HepG2 (cell line): ENCODE measurements around the gene NDEL1. TPM values are rescaled to one million over a fixed set of nuclear protein-coding genes. Genes with fewer than 3 reads are reported as not detected.
A peak's percentile ranks its signal among the peaks of the same experiment; 100 is the strongest.
"Not testable (repeated sequence)": the region's sequence is repeated elsewhere in the genome, so short reads cannot be mapped to it uniquely, and the experiment has no call there.

Experiments
- ATAC-seq: fragments of 200-7000 bp; cut with Tn5 transposase; 3 replicates; pipeline ENCODE4 v1.9.1; 2020; ENCODE audit warnings: mild to moderate bottlenecking, moderate library complexity
- BruUV-seq: library from RNA; stranded (reverse); fragments of 400-500 nt; replicated peaks from 2 replicates; lab custom pipeline; 2021; lab: Mats Ljungman, UMichigan
- CTCF ChIA-PET: fragments of 300-600 bp; formaldehyde crosslinking; extraction: SDS; loops from one replicate; lab custom pipeline; 2021; ENCODE audit warnings: low total read pairs, inconsistent platforms, low intra/inter-chr PET ratio; lab: Yijun Ruan, JAX
- POLR2A ChIA-PET: fragments of 350-600 bp; sonication (Branson Sonifier 250); formaldehyde crosslinking; loops from one replicate; lab custom pipeline; 2020; ENCODE audit warnings: antibody characterized with exemption, inconsistent platforms; lab: Yijun Ruan, JAX
- DNase-seq: peaks from one replicate; pipeline ENCODE4 v3.0.0-alpha.2; 2015; ENCODE audit warnings: low spot score
- FAIRE-seq: peaks from 3 replicates; lab custom pipeline; 2011; peaks lifted over from hg19 to GRCh38; lab: Jason Lieb, UNC
- H2AFZ ChIP-seq: one replicate; pipeline ENCODE4 v1.6.1; 2011; ENCODE audit warnings: low read length, inconsistent platforms
- H3K27ac ChIP-seq: fragments of 300-600 bp; 3 replicates; pipeline ENCODE4 v1.8.0; 2011; ENCODE audit warnings: mixed run types, mild to moderate bottlenecking, mixed read lengths, low read length, inconsistent platforms; ENCODE audit not compliant: insufficient read depth; ENCODE audit errors: extremely low read length
- H3K27me3 ChIP-seq, 2 experiments: fragments of 200-600 bp in 1 of 2; 2 replicates in 1 of 2; 3 replicates in 1 of 2; pipeline versions ENCODE4 v1.6.0 to v1.8.0; 2011; ENCODE audit warnings: low read length in 2 of 2, mild to moderate bottlenecking in 2 of 2, moderate library complexity in 2 of 2, inconsistent platforms in 1 of 2; ENCODE audit not compliant: insufficient read depth in 2 of 2, control insufficient read depth in 1 of 2
- H3K36me3 ChIP-seq, 2 experiments: fragments of 200-600 bp in 1 of 2; replicated peaks in 1 of 2; 2 replicates in 1 of 2; 3 replicates in 1 of 2; pipeline versions ENCODE4 v1.5.1 to v1.8.0; 2011; ENCODE audit warnings: low read length in 2 of 2, inconsistent platforms in 1 of 2; ENCODE audit not compliant: insufficient read depth in 2 of 2, control insufficient read depth in 1 of 2
- H3K4me1 ChIP-seq: 2 replicates; pipeline ENCODE4 v1.5.1; 2012; ENCODE audit warnings: low read length, inconsistent platforms; ENCODE audit not compliant: insufficient read depth
- H3K4me2 ChIP-seq: 2 replicates; pipeline ENCODE4 v1.6.0; 2011; ENCODE audit warnings: low read depth, low read length, inconsistent platforms
- H3K4me3 ChIP-seq, 3 experiments: fragments of 200-600 bp in 1 of 3; sonication (generic), shearing (Covaris generic) in 1 of 3; replicated peaks in 1 of 3; 2 replicates each; pipeline ENCODE4 v1.5.1; 2011 to 2016; ENCODE audit warnings: low read length in 3 of 3, inconsistent platforms in 2 of 3, low read depth in 2 of 3, mild to moderate bottlenecking in 2 of 3, control low read depth in 1 of 3, mixed read lengths in 1 of 3; ENCODE audit not compliant: insufficient read depth in 1 of 3
- H3K79me2 ChIP-seq: one replicate; pipeline ENCODE4 v1.6.1; 2011; ENCODE audit warnings: low read length, inconsistent platforms; ENCODE audit not compliant: insufficient read depth
- H3K9ac ChIP-seq: 2 replicates; pipeline ENCODE4 v1.6.0; 2011; ENCODE audit warnings: mild to moderate bottlenecking, low read depth, low read length, inconsistent platforms; ENCODE audit not compliant: insufficient read depth
- H3K9me3 ChIP-seq: 2 replicates; pipeline ENCODE4 v1.5.1; 2012; ENCODE audit warnings: mild to moderate bottlenecking, low read length
- H4K20me1 ChIP-seq: 2 replicates; pipeline ENCODE4 v1.6.0; 2011; ENCODE audit warnings: inconsistent platforms, mild to moderate bottlenecking, low read length, moderate library complexity; ENCODE audit not compliant: insufficient read depth
- FOXP1 ChIP-seq, 2 experiments: fragments of 450-650 bp in 1 of 2; IDR thresholded peaks; 2 replicates each; pipeline ENCODE4 v1.6.1; 2017 to 2018; ENCODE audit warnings: antibody characterized with exemption in 1 of 2
- IRX3 ChIP-seq: sonication (generic); formaldehyde crosslinking; IDR thresholded peaks from 2 replicates; pipeline ENCODE4 v1.8.1; 2023; ENCODE audit warnings: mild to moderate bottlenecking, low read depth, missing genetic modification reagents, borderline replicate concordance
- MTF1 ChIP-seq: sonication (generic); formaldehyde crosslinking; IDR thresholded peaks from 2 replicates; pipeline ENCODE4 v1.5.0; 2020; ENCODE audit warnings: missing genetic modification reagents
- MTF2 ChIP-seq: sonication (generic); formaldehyde crosslinking; IDR thresholded peaks from 2 replicates; pipeline ENCODE4 v1.5.0; 2020; ENCODE audit warnings: missing genetic modification reagents, borderline replicate concordance
- RBFOX2 ChIP-seq: fragments of 200-400 bp; formaldehyde crosslinking; IDR thresholded peaks from 2 replicates; pipeline ENCODE4 v1.6.1; 2017; ENCODE audit warnings: low read depth, mild to moderate bottlenecking, low read length
- RFX3 ChIP-seq: IDR thresholded peaks from 2 replicates; pipeline ENCODE4 v1.6.1; 2016; ENCODE audit warnings: missing biosample characterization, missing genetic modification reagents
- ZKSCAN5 ChIP-seq: sonication (generic); formaldehyde crosslinking; IDR thresholded peaks from 2 replicates; pipeline ENCODE4 v1.5.1; 2020; ENCODE audit warnings: mild to moderate bottlenecking, missing genetic modification reagents
- ZNF224 ChIP-seq: sonication (generic); formaldehyde crosslinking; IDR thresholded peaks from 2 replicates; pipeline ENCODE4 v1.5.0; 2020; ENCODE audit warnings: mild to moderate bottlenecking, missing genetic modification reagents
- ZNF264 ChIP-seq: sonication (generic); formaldehyde crosslinking; IDR thresholded peaks from 2 replicates; pipeline ENCODE4 v1.4.0; 2020; ENCODE audit warnings: missing genetic modification reagents
- ZNF329 ChIP-seq: sonication (generic); formaldehyde crosslinking; IDR thresholded peaks from 2 replicates; pipeline ENCODE4 v1.9.0; 2021; ENCODE audit warnings: low read depth, mild to moderate bottlenecking, missing genetic modification reagents
- ZNF446 ChIP-seq: sonication (generic); formaldehyde crosslinking; IDR thresholded peaks from 2 replicates; pipeline ENCODE4 v1.5.0; 2020; ENCODE audit warnings: mild to moderate bottlenecking, missing genetic modification reagents
- WGBS: methylation state at CpG from one replicate; pipeline ENCODE4 v1.1.6; 2017; ENCODE audit warnings: low lambda C conversion rate; 5-methylcytosine and 5-hydroxymethylcytosine counted together
- in situ Hi-C: cut with HindIII; loops from 2 replicates; pipeline ENCODE4 v1.10.0; 2017; ENCODE audit warnings: low pct_unique_long_range_greater_than_20kb; ENCODE audit not compliant: extremely low pct_ligation_motif_present
- intact Hi-C: fragments of 100-400 bp; cut with micrococcal nuclease; formaldehyde crosslinking; loops from one replicate; pipeline ENCODE4 v1.10.0; 2022; ENCODE audit not compliant: unreplicated experiment
- polyA plus RNA-seq, 8 experiments: library from polyadenylated mRNA; depleted of rRNA in 3 of 8; stranded (reverse) in 7 of 8; unstranded in 1 of 8; fragments of >200 nt; fragmentation: Illumina TruSeq in 4 of 8; extraction: Trizol in 4 of 8; gene quantifications; 2 replicates each; pipeline versions ENCODE4 v1.2.1 to v1.2.3, GENCODE V29; 2011 to 2016; ENCODE audit warnings: low read depth in 4 of 8, missing spikeins in 1 of 8, mixed read lengths in 1 of 8; ENCODE audit not compliant: insufficient read depth in 1 of 8
- total RNA-seq, 5 experiments: library from RNA; depleted of rRNA; stranded (reverse); fragments of >200 nt; fragmentation: Illumina TruSeq; extraction: Trizol; gene quantifications; 2 replicates each; pipeline ENCODE4 v1.2.3, GENCODE V29; 2016; ENCODE audit warnings: low read depth in 1 of 5
- TF ChIP-seq, protein P1 (sequence below): sonication (generic); formaldehyde crosslinking; IDR thresholded peaks from 2 replicates; pipeline ENCODE4 v1.8.1; 2023; ENCODE audit warnings: mild to moderate bottlenecking, inconsistent platforms, moderate library complexity, missing genetic modification reagents, borderline replicate concordance
- TF ChIP-seq, protein P2 (sequence below): sonication (generic); formaldehyde crosslinking; IDR thresholded peaks from 2 replicates; pipeline ENCODE4 v1.8.0; 2022; ENCODE audit warnings: mild to moderate bottlenecking, missing genetic modification reagents, moderate library complexity
- TF ChIP-seq, protein P3 (sequence below): sonication (generic); formaldehyde crosslinking; IDR thresholded peaks from 2 replicates; pipeline ENCODE4 v1.4.0; 2020; ENCODE audit warnings: missing genetic modification reagents; ENCODE audit errors: not compliant biosample characterization

Gene NDEL1
- total and polyA plus RNA-seq, 2 of the 13 experiments (the other 11 are each of a cell fraction or from before 2014, with no cell fraction given) = 59.8 to 153 TPM

DNA sequence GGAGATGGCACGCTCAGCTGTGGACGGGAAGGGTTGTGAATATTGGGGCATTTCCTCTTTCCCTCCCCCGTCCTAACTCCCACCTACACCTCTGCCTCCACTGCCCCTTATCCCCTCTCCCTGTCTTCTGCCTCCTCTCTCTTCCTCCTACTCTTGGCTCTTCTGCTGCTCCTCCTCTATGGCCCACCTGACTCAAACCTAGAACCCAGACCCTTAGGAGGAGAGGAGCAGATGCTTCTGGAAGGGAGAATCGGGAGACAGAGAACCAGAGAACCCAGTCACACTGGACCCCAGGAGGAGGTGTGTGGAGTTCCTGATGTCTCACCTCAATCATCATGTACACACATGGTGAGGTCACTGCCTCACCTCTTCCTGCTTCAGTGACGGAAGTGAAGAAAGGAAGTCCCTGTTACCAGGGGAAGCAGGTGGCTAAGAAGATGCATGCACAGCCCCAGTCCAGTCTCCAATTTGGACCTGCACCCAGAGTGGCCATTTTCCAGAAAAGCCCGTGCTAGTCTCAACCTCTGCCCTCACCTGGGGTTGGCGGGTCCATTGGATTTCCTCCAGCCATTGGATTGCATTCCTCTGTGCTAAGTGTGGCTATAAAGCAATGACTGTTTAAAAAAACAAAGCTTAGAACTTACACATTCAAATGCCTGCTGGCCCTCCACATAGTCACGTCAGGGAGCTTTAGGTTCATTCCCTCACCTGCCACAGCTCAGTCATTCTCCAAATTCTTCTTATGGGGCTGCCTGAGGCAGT, 42.0 kb upstream of the NDEL1 start:
- Histone ChIP-seq H3K9me3 (no peaks in the 10 kb centered on the region), H3K79me2 (no peaks in the 10 kb centered on the region), H3K4me2 (no peak overlapping the region), H2AFZ (peak overlapping the region; percentile 16), H3K4me3 (no peak overlapping the region), H4K20me1 (no peaks in the 10 kb centered on the region), H3K36me3 (no peaks in the 10 kb centered on the region), H3K27me3 (peaks cover 0 to 38% of the 10 kb centered on the region in 2 experiments; a peak in 4 of 5 replicates), H3K27ac (no peak overlapping the region), H3K4me1 (peaks cover 18% of the 10 kb centered on the region), H3K9ac (no peak overlapping the region)
- in situ Hi-C loops = no loop called here
- intact Hi-C loops = no loop called here
- no peak for ATAC-seq
- CTCF ChIA-PET = no interaction called here
- DNase-seq = no peak
- 36% methylated on average over 7 of the region's 8 CpGs for WGBS
- POLR2A ChIA-PET = interaction anchor here (0.9 kb wide), 1 partner anchor 10 kb away, joined by 5 read pairs; no protein-coding TSS in a partner anchor
- BruUV-seq = no TSS peak
- no peak for FAIRE-seq
- no peak for TF ChIP-seq ZNF446
- no peak for TF ChIP-seq ZNF329
- TF ChIP-seq, protein P1, sequence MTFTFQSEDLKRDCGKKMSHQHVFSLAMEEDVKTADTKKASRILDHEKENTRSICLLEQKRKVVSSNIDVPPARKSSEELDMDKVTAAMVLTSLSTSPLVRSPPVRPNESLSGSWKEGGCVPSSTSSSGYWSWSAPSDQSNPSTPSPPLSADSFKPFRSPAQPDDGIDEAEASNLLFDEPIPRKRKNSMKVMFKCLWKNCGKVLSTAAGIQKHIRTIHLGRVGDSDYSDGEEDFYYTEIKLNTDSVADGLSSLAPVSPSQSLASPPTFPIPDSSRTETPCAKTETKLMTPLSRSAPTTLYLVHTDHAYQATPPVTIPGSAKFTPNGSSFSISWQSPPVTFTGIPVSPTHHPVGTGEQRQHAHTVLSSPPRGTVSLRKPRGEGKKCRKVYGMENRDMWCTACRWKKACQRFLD (CRISPR knock-in tag) = no peak
- TF ChIP-seq IRX3 (CRISPR knock-in tag) = no peak
- no peak for TF ChIP-seq ZNF224
- TF ChIP-seq, protein P2, sequence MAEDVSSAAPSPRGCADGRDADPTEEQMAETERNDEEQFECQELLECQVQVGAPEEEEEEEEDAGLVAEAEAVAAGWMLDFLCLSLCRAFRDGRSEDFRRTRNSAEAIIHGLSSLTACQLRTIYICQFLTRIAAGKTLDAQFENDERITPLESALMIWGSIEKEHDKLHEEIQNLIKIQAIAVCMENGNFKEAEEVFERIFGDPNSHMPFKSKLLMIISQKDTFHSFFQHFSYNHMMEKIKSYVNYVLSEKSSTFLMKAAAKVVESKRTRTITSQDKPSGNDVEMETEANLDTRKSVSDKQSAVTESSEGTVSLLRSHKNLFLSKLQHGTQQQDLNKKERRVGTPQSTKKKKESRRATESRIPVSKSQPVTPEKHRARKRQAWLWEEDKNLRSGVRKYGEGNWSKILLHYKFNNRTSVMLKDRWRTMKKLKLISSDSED (CRISPR knock-in tag) = no peak
- no peak for TF ChIP-seq ZNF264 (CRISPR knock-in tag)
- TF ChIP-seq, protein P3, sequence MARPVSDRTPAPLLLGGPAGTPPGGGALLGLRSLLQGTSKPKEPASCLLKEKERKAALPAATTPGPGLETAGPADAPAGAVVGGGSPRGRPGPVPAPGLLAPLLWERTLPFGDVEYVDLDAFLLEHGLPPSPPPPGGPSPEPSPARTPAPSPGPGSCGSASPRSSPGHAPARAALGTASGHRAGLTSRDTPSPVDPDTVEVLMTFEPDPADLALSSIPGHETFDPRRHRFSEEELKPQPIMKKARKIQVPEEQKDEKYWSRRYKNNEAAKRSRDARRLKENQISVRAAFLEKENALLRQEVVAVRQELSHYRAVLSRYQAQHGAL (CRISPR knock-in tag) = no peak
- TF ChIP-seq FOXP1 (IDR thresholded peaks at IDR 0.05) = no peak
- no peak for TF ChIP-seq FOXP1 (CRISPR knock-in tag; IDR thresholded peaks at IDR 0.05)
- no peak for TF ChIP-seq MTF1 (CRISPR knock-in tag)
- TF ChIP-seq RBFOX2 = no peak
- TF ChIP-seq MTF2 (CRISPR knock-in tag) = no peak
- no peak for TF ChIP-seq RFX3 (CRISPR knock-in tag)
- no peak for TF ChIP-seq ZKSCAN5

DNA sequence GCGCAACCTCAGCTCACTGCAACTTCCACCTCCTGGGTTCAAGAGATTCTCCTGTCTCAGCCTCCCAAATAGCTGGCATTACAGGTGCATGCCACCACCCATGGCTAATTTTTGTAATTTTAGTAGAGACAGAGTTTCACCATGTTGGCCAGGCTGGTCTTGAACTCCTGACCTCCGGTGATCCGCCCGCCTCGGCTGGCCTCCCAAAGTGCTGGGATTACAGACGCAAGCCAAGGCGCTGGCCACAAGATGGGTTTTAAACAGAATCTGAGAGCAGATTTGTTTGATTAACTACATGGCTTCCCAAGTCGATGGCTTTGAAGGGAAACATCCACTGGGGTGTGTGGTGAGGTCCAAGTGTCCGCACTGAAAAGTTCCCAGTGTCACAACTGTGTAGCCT, 41.2 kb upstream of the NDEL1 start:
- peaks cover 0 to 44% of the 10 kb centered on the region in 2 experiments; a peak in 4 of 5 replicates for H3K27me3 ChIP-seq
- POLR2A ChIA-PET, H4K20me1 ChIP-seq, H3K36me3 ChIP-seq, CTCF ChIA-PET, ATAC-seq, H3K79me2 ChIP-seq, H3K4me2 ChIP-seq, H3K27ac ChIP-seq, H2AFZ ChIP-seq, in situ Hi-C loops, H3K9me3 ChIP-seq, FAIRE-seq, BruUV-seq, H3K9ac ChIP-seq, DNase-seq, intact Hi-C loops, H3K4me3 ChIP-seq: not testable (repeated sequence)
- H3K4me1 ChIP-seq = peaks cover 18% of the 10 kb centered on the region
- WGBS = 30% methylated on average over 8 of the region's 9 CpGs
